H1 (cell line): ENCODE data around the gene TNF. TPM values are rescaled to one million over a fixed set of nuclear protein-coding genes. Genes with fewer than 3 reads are reported as not detected.

Experiments used
- CTCF ChIA-PET: fragments of 300-600 bp; sonication (Branson Sonifier 250); formaldehyde crosslinking; loops from one replicate; lab custom pipeline; 2021; ENCODE audit not compliant: partially characterized antibody; lab: Charles Lee
- POLR2A ChIA-PET: fragments of 300-600 bp; sonication (Branson Sonifier 250); formaldehyde crosslinking; loops from one replicate; lab custom pipeline; 2021; ENCODE audit warnings: inconsistent platforms; ENCODE audit not compliant: partially characterized antibody; lab: Charles Lee
- DNase-seq, 2 experiments: peaks; one replicate each; pipeline versions ENCODE4 v3.0.0 to v3.0.0-alpha.2; 2010 to 2022; ENCODE audit warnings: low spot score in 2 of 2, low read depth in 1 of 2, mixed read lengths in 1 of 2
- FAIRE-seq: peaks from 2 replicates; lab custom pipeline; 2011; peaks lifted over from hg19 to GRCh38; lab: Jason Lieb, UNC
- H2AFZ ChIP-seq: 2 replicates; pipeline ENCODE4 v1.8.1; 2012; ENCODE audit warnings: low read length, inconsistent platforms
- H2AK5ac ChIP-seq: 2 replicates; pipeline ENCODE4 v1.6.1; 2013; ENCODE audit warnings: low read depth, low read length
- H2BK120ac ChIP-seq: replicated peaks from 2 replicates; pipeline ENCODE3; 2013; ENCODE audit warnings: low read depth, low read length, inconsistent platforms
- H2BK12ac ChIP-seq: 2 replicates; pipeline ENCODE4 v1.6.1; 2013; ENCODE audit warnings: low read depth, low read length
- H2BK15ac ChIP-seq: 2 replicates; pipeline ENCODE4 v1.6.1; 2013; ENCODE audit warnings: low read length
- H2BK20ac ChIP-seq: 2 replicates; pipeline ENCODE4 v1.6.1; 2013; ENCODE audit warnings: low read length
- H2BK5ac ChIP-seq: 2 replicates; pipeline ENCODE4 v1.6.1; 2013; ENCODE audit warnings: low read depth, low read length
- H3K14ac ChIP-seq: 2 replicates; pipeline ENCODE4 v1.6.1; 2013; ENCODE audit warnings: inconsistent platforms; ENCODE audit not compliant: insufficient read length
- H3K18ac ChIP-seq: 2 replicates; pipeline ENCODE4 v1.6.1; 2013; ENCODE audit warnings: low read length; ENCODE audit errors: extremely low read depth
- H3K23ac ChIP-seq: 2 replicates; pipeline ENCODE4 v1.6.1; 2013; ENCODE audit warnings: inconsistent platforms; ENCODE audit not compliant: insufficient read length
- H3K23me2 ChIP-seq: 2 replicates; pipeline ENCODE4 v1.6.1; 2013; ENCODE audit warnings: low read depth, low read length
- H3K27ac ChIP-seq: 2 replicates; pipeline ENCODE4 v1.6.1; 2011; ENCODE audit warnings: low read depth, low read length, inconsistent platforms
- H3K27me3 ChIP-seq, 4 experiments: replicated peaks in 1 of 4; 1 replicate in 1 of 4; 2 replicates in 3 of 4; pipeline versions ENCODE4 v1.6.1 to v1.8.1; 2011 to 2013; ENCODE audit warnings: low read length in 3 of 4, mild to moderate bottlenecking in 3 of 4, inconsistent platforms in 2 of 4, mixed read lengths in 2 of 4, moderate library complexity in 1 of 4; ENCODE audit not compliant: control insufficient read depth in 3 of 4, insufficient read depth in 3 of 4; ENCODE audit errors: extremely low read depth in 1 of 4
- H3K36me3 ChIP-seq, 4 experiments: 2 replicates each; pipeline versions ENCODE4 v1.6.1 to v1.8.1; 2011 to 2013; ENCODE audit warnings: mild to moderate bottlenecking in 4 of 4, low read length in 3 of 4, moderate library complexity in 2 of 4, control low read depth in 1 of 4, inconsistent platforms in 1 of 4; ENCODE audit not compliant: insufficient read depth in 4 of 4, control insufficient read depth in 2 of 4
- H3K4ac ChIP-seq: replicated peaks from 2 replicates; pipeline ENCODE3; 2013; ENCODE audit warnings: low read length, low read depth, mixed read lengths, inconsistent platforms; ENCODE audit not compliant: insufficient read length
- H3K4me1 ChIP-seq, 4 experiments: replicated peaks in 1 of 4; 1 replicate in 1 of 4; 2 replicates in 3 of 4; pipeline versions ENCODE4 v1.6.1 to v1.8.1; 2011 to 2013; ENCODE audit warnings: low read length in 3 of 4, inconsistent platforms in 2 of 4, mixed read lengths in 1 of 4; ENCODE audit not compliant: insufficient read depth in 4 of 4, control insufficient read depth in 3 of 4
- H3K4me2 ChIP-seq, 2 experiments: 2 replicates each; pipeline versions ENCODE4 v1.6.1 to v1.8.1; 2011 to 2013; ENCODE audit warnings: low read depth in 2 of 2, low read length in 2 of 2, control low read depth in 1 of 2, inconsistent platforms in 1 of 2, mild to moderate bottlenecking in 1 of 2; ENCODE audit not compliant: insufficient read depth in 1 of 2
- H3K4me3 ChIP-seq, 4 experiments: fragments of 200-600, 300-600 bp in 1 of 4; sonication (generic), shearing (Covaris generic), sonication (Bioruptor Twin) in 1 of 4; 2 replicates each; pipeline versions ENCODE4 v1.5.1 to v1.8.1; 2011 to 2016; ENCODE audit warnings: low read length in 4 of 4, low read depth in 3 of 4, control low read depth in 2 of 4, inconsistent platforms in 2 of 4, mild to moderate bottlenecking in 2 of 4, mixed read lengths in 1 of 4, moderate library complexity in 1 of 4; ENCODE audit not compliant: insufficient read depth in 2 of 4; ENCODE audit errors: extremely low read depth in 1 of 4
- H3K56ac ChIP-seq: replicated peaks from 2 replicates; pipeline ENCODE3; 2013; ENCODE audit warnings: low read depth, mild to moderate bottlenecking, mixed read lengths, low read length, inconsistent platforms; ENCODE audit not compliant: insufficient read length
- H3K79me1 ChIP-seq: 2 replicates; pipeline ENCODE4 v1.6.1; 2013; ENCODE audit warnings: low read depth, low read length, control low read depth
- H3K79me2 ChIP-seq, 2 experiments: 2 replicates each; pipeline versions ENCODE4 v1.6.1 to v1.8.1; 2012 to 2013; ENCODE audit warnings: low read length in 2 of 2, mild to moderate bottlenecking in 2 of 2, inconsistent platforms in 1 of 2; ENCODE audit not compliant: insufficient read depth in 2 of 2, control insufficient read depth in 1 of 2
- H3K9ac ChIP-seq, 4 experiments: replicated peaks in 1 of 4; 1 replicate in 1 of 4; 2 replicates in 3 of 4; pipeline versions ENCODE4 v1.6.1 to v1.8.1; 2011 to 2013; ENCODE audit warnings: low read depth in 3 of 4, low read length in 3 of 4, control low read depth in 2 of 4, mild to moderate bottlenecking in 2 of 4, moderate library complexity in 2 of 4, inconsistent platforms in 1 of 4; ENCODE audit errors: extremely low read depth in 1 of 4
- H3K9me3 ChIP-seq, 2 experiments: 2 replicates each; pipeline versions ENCODE4 v1.6.1 to v1.8.1; 2012 to 2013; ENCODE audit warnings: mild to moderate bottlenecking in 2 of 2, moderate library complexity in 2 of 2, control low read depth in 1 of 2, inconsistent platforms in 1 of 2, low read depth in 1 of 2, low read length in 1 of 2, mixed read lengths in 1 of 2; ENCODE audit not compliant: insufficient read depth in 2 of 2
- H4K20me1 ChIP-seq, 2 experiments: replicated peaks in 1 of 2; 2 replicates each; pipeline versions ENCODE3 to v1.8.1; 2011 to 2013; ENCODE audit warnings: inconsistent platforms in 2 of 2, low read length in 2 of 2, mild to moderate bottlenecking in 1 of 2; ENCODE audit not compliant: insufficient read depth in 2 of 2, control insufficient read depth in 1 of 2
- H4K5ac ChIP-seq: 2 replicates; pipeline ENCODE4 v1.6.1; 2013; ENCODE audit warnings: low read length, low read depth, mixed read lengths, inconsistent platforms; ENCODE audit not compliant: insufficient read length
- H4K8ac ChIP-seq: 2 replicates; pipeline ENCODE4 v1.8.0; 2013; ENCODE audit warnings: mild to moderate bottlenecking, moderate library complexity, low read length, inconsistent platforms; ENCODE audit not compliant: insufficient read depth; ENCODE audit errors: extremely low read depth
- H4K91ac ChIP-seq: replicated peaks from 2 replicates; pipeline ENCODE3; 2013; ENCODE audit warnings: low read length, mixed read lengths, inconsistent platforms; ENCODE audit not compliant: insufficient read length
- BCL11A ChIP-seq, 2 experiments: IDR thresholded peaks; one replicate each; pipeline ENCODE4 v1.6.1; 2011; ENCODE audit warnings: low read depth in 2 of 2, low read length in 2 of 2, mild to moderate bottlenecking in 2 of 2
- EGR1 ChIP-seq: IDR thresholded peaks from 2 replicates; pipeline ENCODE4 v1.6.1; 2011; ENCODE audit warnings: low read depth, low read length, borderline replicate concordance
- GTF2F1 ChIP-seq: IDR thresholded peaks from 2 replicates; pipeline ENCODE4 v1.6.1; 2012; ENCODE audit warnings: low read depth, low read length, improper control_type of control experiment, borderline replicate concordance
- KDM5A ChIP-seq: fragments of 200-600 bp; IDR thresholded peaks from 2 replicates; pipeline ENCODE4 v1.7.1; 2012; ENCODE audit warnings: mild to moderate bottlenecking, low read length, inconsistent platforms, mixed read lengths
- RAD21 ChIP-seq, 2 experiments: IDR thresholded peaks in 1 of 2; conservative IDR thresholded peaks in 1 of 2; 2 replicates each; pipeline ENCODE4 v1.6.1; 2011; ENCODE audit warnings: low read depth in 2 of 2, low read length in 2 of 2, improper control_type of control experiment in 1 of 2, inconsistent platforms in 1 of 2, mild to moderate bottlenecking in 1 of 2, moderate library complexity in 1 of 2
- SP4 ChIP-seq: IDR thresholded peaks from 2 replicates; pipeline ENCODE4 v1.6.1; 2012; ENCODE audit warnings: low read length, inconsistent platforms
- WGBS, 2 experiments: shearing (Covaris generic) in 1 of 2; methylation state at CpG; one replicate each; pipeline versions ENCODE4 v1.1.6 to v1.1.7; 2013 to 2015; ENCODE audit warnings: low lambda C conversion rate in 2 of 2, mixed read lengths in 2 of 2, inconsistent platforms in 1 of 2, low coverage in 1 of 2, missing lambda C conversion rate in 1 of 2; ENCODE audit not compliant: insufficient replicate concordance in 2 of 2, insufficient coverage in 1 of 2, insufficient read length in 1 of 2; ENCODE audit errors: extremely low coverage in 1 of 2, missing lambda C conversion rate in 1 of 2; 5-methylcytosine and 5-hydroxymethylcytosine counted together
- polyA plus RNA-seq, 7 experiments: library from polyadenylated mRNA; depleted of rRNA in 3 of 7; stranded (reverse) in 5 of 7; unstranded in 2 of 7; fragments of >200 nt in 5 of 7; fragments of 200-250 nt in 2 of 7; gene quantifications; 1 replicate in 5 of 7; 2 replicates in 1 of 7; 4 replicates in 1 of 7; pipeline versions ENCODE4 v1.2.1 to v1.2.3, GENCODE V29; 2011 to 2013; ENCODE audit warnings: missing spikeins in 2 of 7, mixed read lengths in 2 of 7
- total RNA-seq: library from RNA; stranded (reverse); fragmentation: NEBNext Ultra II Directional; extraction: Animal tissue kit (Norgen Biotek cat#: 25700); gene quantifications from 2 replicates; pipeline ENCODE4 v1.2.1, GENCODE V29; 2021
- TF ChIP-seq, protein P1 (sequence below): IDR thresholded peaks from 2 replicates; pipeline ENCODE4 v1.6.1; 2011; ENCODE audit warnings: low read length, improper control_type of control experiment

The TNF gene
- total and polyA plus RNA-seq, 2 of the 8 experiments (the other 6 are each of a cell fraction or from before 2014, with no cell fraction given), result not detected

DNA sequence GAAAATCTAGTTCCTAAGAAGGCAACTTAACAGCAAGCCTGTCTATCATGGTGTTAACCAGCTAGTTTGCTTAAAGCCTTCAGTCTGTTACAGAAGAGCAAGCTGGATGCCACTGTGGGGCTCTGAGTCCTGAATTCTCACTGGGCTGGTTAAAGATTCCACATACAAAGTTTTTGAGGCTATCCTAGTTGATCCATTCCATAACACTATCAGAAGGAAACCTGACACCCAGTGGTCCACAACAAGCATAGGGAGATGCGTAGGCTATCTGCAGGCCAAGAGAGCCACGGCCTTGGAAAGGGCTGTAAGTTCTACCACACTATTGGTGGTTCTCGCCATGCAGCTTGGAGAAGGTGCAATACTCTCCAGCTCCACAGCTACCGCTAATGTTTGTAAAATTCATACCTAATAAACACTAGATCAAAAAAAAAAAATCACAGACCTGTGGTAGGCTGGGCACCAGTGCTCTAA lies 47.0 kb upstream of the TNF start:
- FAIRE-seq, result no peak
- H3K36me3 ChIP-seq, result peaks cover 29 to 42% (median 33%) of the 10 kb centered on the region in 4 experiments
- TF ChIP-seq KDM5A (no peak), BCL11A (IDR thresholded peaks at IDR 0.05; ENCODE audit: low read depth in 2 of 2, low read length in 2 of 2) (no peak), RAD21 (IDR thresholded peaks at IDR 0.05 in 1 of 2, conservative IDR thresholded peaks at IDR 0.05 in 1 of 2; ENCODE audit: low read depth in 2 of 2, low read length in 2 of 2) (no peak), EGR1 (no peak), GTF2F1 (no peak), SP4 (no peak)
- TF ChIP-seq, protein P1, sequence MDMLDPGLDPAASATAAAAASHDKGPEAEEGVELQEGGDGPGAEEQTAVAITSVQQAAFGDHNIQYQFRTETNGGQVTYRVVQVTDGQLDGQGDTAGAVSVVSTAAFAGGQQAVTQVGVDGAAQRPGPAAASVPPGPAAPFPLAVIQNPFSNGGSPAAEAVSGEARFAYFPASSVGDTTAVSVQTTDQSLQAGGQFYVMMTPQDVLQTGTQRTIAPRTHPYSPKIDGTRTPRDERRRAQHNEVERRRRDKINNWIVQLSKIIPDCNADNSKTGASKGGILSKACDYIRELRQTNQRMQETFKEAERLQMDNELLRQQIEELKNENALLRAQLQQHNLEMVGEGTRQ, result no peak
- TF ChIP-seq, all 59 proteins: peak for 0
- no peak overlapping the region for H2BK5ac ChIP-seq
- no peak overlapping the region for H2BK15ac ChIP-seq
- no peak overlapping the region for H3K27ac ChIP-seq
- CTCF ChIA-PET, result interaction anchor here (1.4 to 2.2 kb wide), 3 partner anchors 11 to 70 kb away, joined by 3 to 8 read pairs (median 6); partner anchors contain the start of gene ATP6V1G2
- H3K23ac ChIP-seq, result no peak overlapping the region
- no peak overlapping the region for H3K4me2 ChIP-seq
- H2BK20ac ChIP-seq, result no peak overlapping the region
- peaks cover 2% of the 10 kb centered on the region; the same call in 1 of the 2 replicates for H3K79me1 ChIP-seq
- no peaks in the 10 kb centered on the region for H3K27me3 ChIP-seq
- H3K23me2 ChIP-seq, result no peaks in the 10 kb centered on the region
- H4K20me1 ChIP-seq, result peaks cover 16 to 25% of the 10 kb centered on the region in 2 experiments
- POLR2A ChIA-PET, result interaction anchor here (0.6 to 18.4 kb wide), 18 partner anchors 11 to 207 kb away, joined by 3 to 428 read pairs (median 6); partner anchors contain the start of genes ATP6V1G2, C6orf47, DDX39B and LST1
- H3K14ac ChIP-seq, result no peak overlapping the region
- H2BK12ac ChIP-seq, result no peak overlapping the region
- no peak overlapping the region for H2AK5ac ChIP-seq
- no peak overlapping the region for H3K56ac ChIP-seq
- no peak overlapping the region for H4K91ac ChIP-seq
- peaks cover 0 to 3% of the 10 kb centered on the region in 2 experiments; a peak in 1 of 4 replicates for H3K79me2 ChIP-seq
- no peak overlapping the region for H2BK120ac ChIP-seq
- no peak overlapping the region for H2AFZ ChIP-seq
- H3K4me3 ChIP-seq, result no peak overlapping the region
- peaks cover 1 to 5% (median 3%) of the 10 kb centered on the region in 4 experiments; a peak in 4 of 7 replicates for H3K4me1 ChIP-seq
- no peak overlapping the region for H3K18ac ChIP-seq
- H3K9me3 ChIP-seq, result no peaks in the 10 kb centered on the region
- H3K9ac ChIP-seq, result no peak overlapping the region
- no peak overlapping the region for H4K5ac ChIP-seq
- DNase-seq, result no peak
- H3K4ac ChIP-seq, result no peak overlapping the region
- 89% methylated on average over 4 of the region's 4 CpGs; no CpG with 5 or more reads in 1 of the 2 experiments for WGBS, 2 experiments
- no peak overlapping the region for H4K8ac ChIP-seq
